Stimulated activated naive CD8-positive, alpha-beta T cell treated with anti-CD3 and anti-CD28 coated beads, Interleukin-15, amount 100 ng/mL, for 72 hours (primary cell): Measurements from ENCODE around the gene MYO7A.
"Not testable (repeated sequence)": the region's sequence is repeated elsewhere in the genome, so short reads cannot be mapped to it uniquely, and the experiment has no call there.

Experiments
- ATAC-seq: fragments of 150-1000 bp; cut with Tn5 transposase; 2 replicates; pipeline ENCODE4 v1.10.0; 2021; ENCODE audit warnings: mild to moderate bottlenecking, moderate library complexity
- DNase-seq, 2 donors: peaks; one replicate each; pipeline ENCODE4 v3.0.0; 2021 to 2022
- H3K27ac Mint-ChIP-seq, 2 donors: one replicate each; pipeline ENCODE4 v1.8.0; 2022; ENCODE audit warnings: mild to moderate bottlenecking in 2 of 2, mixed read lengths in 2 of 2, moderate library complexity in 2 of 2
- H3K27me3 Mint-ChIP-seq: one replicate; pipeline ENCODE4 v1.8.0; 2022; ENCODE audit warnings: mixed read lengths
- H3K4me1 Mint-ChIP-seq: one replicate; pipeline ENCODE4 v1.8.0; 2022; ENCODE audit warnings: mild to moderate bottlenecking, mixed read lengths
- H3K4me3 Mint-ChIP-seq, 2 donors: one replicate each; pipeline ENCODE4 v1.8.0; 2022; ENCODE audit warnings: mild to moderate bottlenecking in 2 of 2, mixed read lengths in 2 of 2, moderate library complexity in 1 of 2
- H3K9me3 Mint-ChIP-seq, 2 donors: one replicate each; pipeline ENCODE4 v1.8.0; 2022; ENCODE audit warnings: mixed read lengths in 2 of 2

Gene MYO7A

DNA sequence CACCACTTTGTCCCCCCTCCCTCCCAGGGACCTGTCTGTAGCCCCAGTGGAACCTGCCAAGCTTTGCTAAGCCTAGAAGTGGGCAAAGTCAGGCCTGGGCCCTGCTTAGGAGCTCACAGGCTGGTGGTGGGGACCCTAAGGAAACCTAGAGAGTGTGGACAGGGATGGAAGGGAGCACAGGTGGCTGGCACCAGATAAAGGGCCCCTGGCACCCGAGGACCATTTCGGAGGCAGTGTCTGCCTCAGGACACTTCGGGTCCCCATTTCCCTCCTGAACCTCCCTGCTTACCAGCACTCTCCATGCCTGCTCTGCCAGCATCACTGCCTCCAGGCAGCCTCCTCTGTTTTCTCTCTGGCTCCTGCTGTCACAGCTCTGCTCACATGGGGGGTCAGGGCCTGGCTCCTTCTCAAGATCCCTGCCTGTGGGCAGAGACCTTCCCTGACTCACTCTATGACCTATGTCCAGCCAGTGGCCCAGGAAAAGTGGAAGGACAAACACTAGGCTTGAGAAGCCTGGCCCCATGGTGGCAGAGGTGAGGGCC, 39.0 kb upstream of the MYO7A start:
- H3K27me3 Mint-ChIP-seq: no peaks in the 10 kb centered on the region
- H3K9me3 Mint-ChIP-seq: no peaks in the 10 kb centered on the region

GRCh38 chr11:77090046-77090372, 38.0 kb upstream of the MYO7A start:
- no peak for DNase-seq
- no peak for ATAC-seq
- peaks cover 17% of the 10 kb centered on the region for H3K4me1 Mint-ChIP-seq
- no peaks in the 10 kb centered on the region for H3K9me3 Mint-ChIP-seq
- no peak overlapping the region for H3K27ac Mint-ChIP-seq
- no peak overlapping the region for H3K4me3 Mint-ChIP-seq
- no peaks in the 10 kb centered on the region for H3K27me3 Mint-ChIP-seq

More for the DNA sequence above, 39.0 kb upstream of the MYO7A start:
- ATAC-seq: no peak
- Mint-ChIP-seq H3K4me1 (peaks cover 20% of the 10 kb centered on the region), H3K4me3 (no peak overlapping the region), H3K27ac (no peak overlapping the region)
- no peak for DNase-seq

DNA sequence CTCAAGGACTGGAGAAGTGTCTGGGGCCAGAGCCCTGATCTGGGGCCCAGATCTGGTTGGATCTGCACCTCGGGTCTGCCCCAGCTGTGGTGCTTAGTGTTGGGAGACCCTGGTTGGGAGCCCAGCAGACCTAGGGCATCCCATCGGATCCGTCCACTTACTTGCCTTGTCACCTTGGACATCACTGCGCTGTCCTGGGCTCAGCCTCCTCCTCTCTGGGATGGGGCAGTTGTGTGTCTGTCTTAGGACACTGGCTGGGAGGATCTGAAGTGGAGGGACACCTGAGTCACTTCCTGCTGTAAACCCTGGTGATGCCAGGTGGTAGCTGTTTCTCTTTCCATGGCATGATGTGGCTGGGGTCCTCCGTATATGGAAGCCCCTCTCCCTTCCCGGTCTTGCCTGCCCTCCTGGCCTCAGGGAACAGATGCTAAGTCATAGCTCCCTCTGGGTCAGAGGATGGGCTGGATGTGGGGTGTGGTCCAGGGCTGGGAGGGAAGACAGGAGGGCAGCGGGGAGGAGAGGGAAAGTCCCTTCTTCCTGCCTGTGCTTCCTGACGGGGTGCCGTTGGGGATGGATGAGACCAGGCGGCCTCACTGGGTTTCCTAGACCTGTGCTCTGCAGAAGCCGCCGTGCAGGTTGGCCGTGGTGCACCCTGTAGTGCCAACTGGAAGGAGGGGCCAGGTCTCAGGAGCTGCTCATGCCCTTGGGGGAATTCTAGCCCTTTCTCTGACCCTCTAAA, 37.5 kb upstream of the MYO7A start:
- no peak for DNase-seq
- H3K4me3 Mint-ChIP-seq: no peak overlapping the region
- ATAC-seq: peak; percentile 13
- H3K27me3 Mint-ChIP-seq: no peaks in the 10 kb centered on the region
- no peaks in the 10 kb centered on the region for H3K9me3 Mint-ChIP-seq
- peaks cover 17% of the 10 kb centered on the region for H3K4me1 Mint-ChIP-seq
- H3K27ac Mint-ChIP-seq: peak overlapping the region in 1 of 2 donors; percentile 48

GRCh38 chr11:77091146-77091940, 36.7 kb upstream of the MYO7A start:
- peaks cover 17% of the 10 kb centered on the region for H3K4me1 Mint-ChIP-seq
- DNase-seq: peak; percentile 74 to 81
- H3K4me3 Mint-ChIP-seq: no peak overlapping the region
- H3K27ac Mint-ChIP-seq: peak overlapping the region in 1 of 2 donors; percentile 76
- no peaks in the 10 kb centered on the region for H3K9me3 Mint-ChIP-seq
- H3K27me3 Mint-ChIP-seq: no peaks in the 10 kb centered on the region
- ATAC-seq: peak; percentile 87

DNA sequence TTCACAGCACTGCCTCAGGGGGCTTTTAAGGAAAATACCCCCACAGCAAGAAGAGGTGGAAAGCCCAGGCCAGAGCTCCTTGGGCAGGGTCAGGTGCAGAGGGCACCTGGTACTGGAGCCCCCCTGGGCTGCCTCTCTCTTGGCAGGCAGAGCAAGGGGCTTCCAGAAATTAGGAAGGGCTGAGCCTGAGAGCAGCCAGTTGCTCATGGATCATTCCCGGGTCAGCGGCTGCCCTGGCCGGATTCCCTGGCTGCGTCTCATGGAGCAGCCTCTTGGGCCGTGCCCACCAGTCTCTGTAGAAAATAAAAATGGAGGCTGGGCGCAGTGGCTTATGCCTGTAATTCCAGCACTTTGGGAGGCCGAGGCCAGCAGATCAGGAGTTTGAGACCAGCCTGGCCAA, 35.7 kb upstream of the MYO7A start:
- no peaks in the 10 kb centered on the region for H3K27me3 Mint-ChIP-seq
- no peaks in the 10 kb centered on the region for H3K9me3 Mint-ChIP-seq
- DNase-seq (no peak), ATAC-seq (no peak)
- H3K4me1 Mint-ChIP-seq: peaks cover 11% of the 10 kb centered on the region
- no peak overlapping the region for H3K4me3 Mint-ChIP-seq
- no peak overlapping the region for H3K27ac Mint-ChIP-seq

GRCh38 chr11:77093056-77093891, 34.8 kb upstream of the MYO7A start:
- DNase-seq (no peak), ATAC-seq (no peak)
- no peak overlapping the region for H3K27ac Mint-ChIP-seq
- H3K4me1 Mint-ChIP-seq: peaks cover 11% of the 10 kb centered on the region
- no peak overlapping the region for H3K4me3 Mint-ChIP-seq
- no peaks in the 10 kb centered on the region for H3K27me3 Mint-ChIP-seq
- no peaks in the 10 kb centered on the region for H3K9me3 Mint-ChIP-seq

DNA sequence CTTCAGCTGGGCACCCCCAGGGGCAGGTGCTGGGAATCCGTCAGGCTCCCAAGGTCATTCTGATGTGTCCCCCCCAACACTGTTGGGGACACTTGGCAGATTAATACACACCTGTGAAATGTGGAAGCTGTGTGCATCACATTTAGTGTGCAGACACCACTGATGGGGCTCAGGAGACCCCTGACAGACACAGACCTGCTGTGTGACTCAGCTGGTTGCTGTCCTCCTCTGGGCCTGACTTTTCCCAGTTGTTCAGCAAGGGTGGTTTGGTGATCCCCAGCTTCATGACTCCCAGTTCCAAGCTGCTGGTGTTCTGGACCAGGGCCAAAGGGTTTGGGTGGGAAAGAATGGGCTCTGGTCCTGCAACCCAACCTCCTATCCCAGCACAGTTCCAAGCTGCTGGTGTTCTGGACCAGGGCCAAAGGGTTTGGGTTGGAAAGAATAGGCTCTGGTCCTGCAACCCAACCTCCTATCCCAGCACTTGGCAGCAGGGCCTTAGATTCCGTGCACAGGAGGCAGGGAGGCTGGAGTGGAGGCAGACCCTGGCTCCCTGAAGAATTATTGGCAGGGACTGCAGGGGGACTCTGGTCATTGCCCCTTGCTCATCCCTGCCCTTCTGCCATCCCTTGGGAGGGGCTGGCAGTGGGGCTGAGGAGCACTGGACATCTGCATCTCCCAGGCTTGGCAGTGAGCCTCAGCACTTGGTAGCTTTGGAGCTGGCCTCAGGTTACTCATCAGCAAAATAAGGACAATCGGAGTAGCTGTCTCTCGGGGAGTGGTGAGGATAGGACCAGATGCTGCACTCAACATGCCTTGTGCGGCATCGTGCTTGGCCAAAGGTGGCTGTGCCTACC, 33.8 kb upstream of the MYO7A start:
- Mint-ChIP-seq H3K4me3 (no peak overlapping the region), H3K9me3 (no peaks in the 10 kb centered on the region), H3K4me1 (peaks cover 11% of the 10 kb centered on the region), H3K27me3 (no peaks in the 10 kb centered on the region), H3K27ac (peak overlapping the region in 1 of 2 donors; percentile 63)
- DNase-seq: no peak
- no peak for ATAC-seq

- no peaks in the 10 kb centered on the region for H3K27me3 Mint-ChIP-seq
- no peaks in the 10 kb centered on the region for H3K9me3 Mint-ChIP-seq
- peak overlapping the region in 1 of 2 donors; percentile 67 for H3K27ac Mint-ChIP-seq
- no peak overlapping the region for H3K4me3 Mint-ChIP-seq
- DNase-seq (no peak), ATAC-seq (no peak)
- H3K4me1 Mint-ChIP-seq: peaks cover 11% of the 10 kb centered on the region
Observed at GRCh38 chr11:77094841-77095365, 33.1 kb upstream of the MYO7A start.

DNA sequence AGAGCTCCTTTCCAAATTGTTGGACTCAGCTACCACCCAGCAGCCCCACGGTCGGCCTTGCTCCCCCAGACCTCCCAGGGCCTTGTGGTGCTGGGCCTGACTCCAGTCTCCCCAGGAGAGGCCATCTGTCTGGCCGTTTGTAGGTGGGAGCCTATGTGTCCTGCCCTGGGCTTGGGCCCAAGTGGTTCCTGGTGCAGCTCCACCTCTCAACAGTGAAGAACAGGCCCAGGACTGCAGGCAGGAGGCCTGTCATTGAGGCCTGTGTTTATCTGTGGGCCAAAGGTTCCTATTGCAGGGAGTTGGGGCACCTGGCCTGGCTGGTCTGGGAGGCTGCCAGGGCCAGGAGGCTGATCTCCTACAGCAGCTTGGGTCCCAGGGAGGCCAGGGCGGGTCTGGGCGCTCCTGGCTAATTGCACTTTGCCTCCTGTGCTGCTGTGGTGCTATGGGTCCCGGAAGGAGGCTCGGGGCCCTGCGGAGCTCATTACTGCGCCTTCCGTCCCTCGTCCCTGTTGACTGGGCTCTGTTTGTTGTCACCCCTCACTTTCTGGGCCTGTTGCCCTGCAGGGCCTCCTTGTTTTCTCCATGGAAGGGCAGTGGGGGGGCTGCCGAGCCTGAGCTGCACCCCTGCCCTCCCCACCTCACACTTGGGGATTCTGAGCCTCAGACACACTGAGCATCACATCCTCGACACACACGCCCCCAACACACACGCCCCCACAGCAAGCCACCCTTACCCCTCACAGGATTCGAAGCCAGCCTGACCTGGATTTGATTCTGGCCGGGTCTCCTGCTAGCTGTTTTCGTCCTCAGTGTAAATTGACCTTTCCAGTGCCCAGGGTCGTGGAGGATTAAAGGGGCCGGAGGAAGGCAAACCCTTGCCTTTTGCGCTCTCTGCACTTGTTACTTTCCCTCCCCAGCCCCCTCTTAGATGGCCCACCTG, 32.2 kb upstream of the MYO7A start:
- no peaks in the 10 kb centered on the region for H3K9me3 Mint-ChIP-seq
- no peak overlapping the region for H3K27ac Mint-ChIP-seq
- no peak overlapping the region for H3K4me3 Mint-ChIP-seq
- DNase-seq (no peak), ATAC-seq (no peak)
- H3K27me3 Mint-ChIP-seq: no peaks in the 10 kb centered on the region
- peaks cover 6% of the 10 kb centered on the region for H3K4me1 Mint-ChIP-seq

- ATAC-seq (no peak), DNase-seq (no peak)
- Mint-ChIP-seq H3K4me1 (no peaks in the 10 kb centered on the region), H3K9me3 (no peaks in the 10 kb centered on the region), H3K4me3 (no peak overlapping the region), H3K27ac (no peak overlapping the region), H3K27me3 (no peaks in the 10 kb centered on the region)
Observed at GRCh38 chr11:77096591-77097019, 31.4 kb upstream of the MYO7A start.

DNA sequence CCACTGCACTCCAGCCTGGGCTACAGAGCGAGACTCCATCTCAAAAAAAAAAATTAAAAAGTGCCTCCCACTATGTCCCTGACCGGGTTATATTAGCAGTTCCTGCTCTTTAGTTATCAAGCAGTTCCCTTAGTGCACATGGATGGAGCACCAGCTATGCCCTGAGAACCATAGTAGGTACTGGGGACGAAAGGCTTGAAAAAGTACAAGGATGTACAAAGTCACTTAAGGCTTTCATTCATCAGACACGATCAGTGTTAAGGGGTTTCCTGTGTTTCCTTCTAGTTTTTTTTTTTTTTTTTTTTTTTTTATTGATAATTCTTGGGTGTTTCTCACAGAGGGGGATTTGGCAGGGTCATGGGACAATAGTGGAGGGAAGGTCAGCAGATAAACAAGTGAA, 30.9 kb upstream of the MYO7A start:
- not testable (repeated sequence) for H3K27me3 Mint-ChIP-seq, H3K9me3 Mint-ChIP-seq, H3K4me1 Mint-ChIP-seq, H3K27ac Mint-ChIP-seq, H3K4me3 Mint-ChIP-seq, ATAC-seq, DNase-seq

DNA sequence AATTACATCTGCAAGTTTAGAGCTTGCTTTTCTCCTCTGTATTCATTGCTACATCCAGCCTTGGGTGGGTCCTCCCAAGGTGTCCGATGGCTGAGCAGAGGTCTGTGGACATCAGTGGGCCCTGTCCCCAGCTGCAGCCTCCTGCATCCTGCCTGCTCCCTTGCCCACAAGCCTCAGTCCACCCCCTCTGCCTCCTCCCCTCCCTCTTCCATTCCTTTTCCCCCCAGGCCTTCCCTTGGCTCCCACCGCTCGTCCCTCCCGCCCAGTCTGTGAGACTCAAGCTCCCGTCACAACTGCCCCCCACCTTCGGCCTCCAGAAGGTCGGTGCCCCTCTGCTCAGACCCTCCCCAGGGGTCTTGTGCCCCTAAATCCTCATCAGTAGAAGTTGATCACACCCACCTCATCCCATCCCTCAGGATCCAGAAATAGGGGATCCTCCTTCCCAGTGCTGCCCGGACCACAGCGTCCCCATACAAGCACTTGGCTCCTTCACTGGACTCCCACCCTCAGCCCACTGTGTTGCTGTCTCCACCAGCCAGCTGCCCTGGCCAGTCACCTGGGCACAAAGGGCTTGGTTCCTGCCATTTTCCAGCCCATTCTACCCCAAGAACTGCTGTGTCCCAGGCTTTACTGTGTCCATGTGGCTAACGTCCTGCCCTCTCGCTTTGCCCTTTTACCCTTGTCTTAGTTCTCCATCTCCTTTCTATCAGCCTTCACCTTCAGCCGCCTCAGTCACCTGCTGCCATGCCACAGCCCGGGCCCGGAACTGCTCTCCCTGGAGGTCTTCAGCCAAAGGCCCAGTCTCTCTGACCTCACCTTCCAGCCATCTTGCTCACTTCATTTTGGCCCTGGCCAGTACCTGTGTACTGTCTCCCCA, 27.6 kb upstream of the MYO7A start:
- DNase-seq (no peak), ATAC-seq (no peak)
- H3K27me3 Mint-ChIP-seq: no peaks in the 10 kb centered on the region
- H3K4me1 Mint-ChIP-seq: no peaks in the 10 kb centered on the region
- no peaks in the 10 kb centered on the region for H3K9me3 Mint-ChIP-seq
- H3K27ac Mint-ChIP-seq: peak overlapping the region in 1 of 2 donors; percentile 54
- no peak overlapping the region for H3K4me3 Mint-ChIP-seq

DNA sequence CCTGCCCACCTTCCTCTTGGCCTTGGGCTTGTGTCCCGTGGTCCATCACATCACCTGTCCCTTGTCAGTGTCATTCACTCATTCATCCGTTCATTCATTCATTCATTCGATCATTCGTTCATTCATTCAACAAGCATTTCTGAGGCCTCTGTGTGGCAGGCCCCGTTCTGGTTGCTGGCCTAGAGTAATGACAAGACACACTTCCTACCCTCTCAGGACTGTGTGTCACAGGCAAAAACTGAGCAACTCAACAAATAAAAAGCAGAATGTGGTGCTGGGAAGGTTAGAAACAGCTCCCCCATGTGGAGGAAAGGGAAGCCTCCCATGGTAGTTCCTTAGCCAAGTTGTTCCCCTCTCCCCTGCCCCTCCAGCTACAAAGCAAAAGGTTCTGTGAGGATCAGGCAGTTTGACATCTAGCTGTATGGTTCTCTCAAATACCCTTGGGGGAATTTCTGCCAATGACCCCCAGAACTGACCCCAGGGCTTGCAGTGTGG, 27.0 kb upstream of the MYO7A start:
- ATAC-seq: no peak
- H3K4me3 Mint-ChIP-seq: no peak overlapping the region
- no peaks in the 10 kb centered on the region for H3K27me3 Mint-ChIP-seq
- no peaks in the 10 kb centered on the region for H3K4me1 Mint-ChIP-seq
- no peak overlapping the region for H3K27ac Mint-ChIP-seq
- no peaks in the 10 kb centered on the region for H3K9me3 Mint-ChIP-seq
- no peak for DNase-seq
